ENCODE measurements around the gene TSHZ2. TPM values are rescaled to one million over a fixed set of nuclear protein-coding genes. Genes with fewer than 3 reads are reported as not detected.

The TSHZ2 gene
- total and polyA plus RNA-seq, 2 donors (not counting 1 experiment from before 2014, with no cell fraction given) = 1.00 to 5.7 TPM

DNA sequence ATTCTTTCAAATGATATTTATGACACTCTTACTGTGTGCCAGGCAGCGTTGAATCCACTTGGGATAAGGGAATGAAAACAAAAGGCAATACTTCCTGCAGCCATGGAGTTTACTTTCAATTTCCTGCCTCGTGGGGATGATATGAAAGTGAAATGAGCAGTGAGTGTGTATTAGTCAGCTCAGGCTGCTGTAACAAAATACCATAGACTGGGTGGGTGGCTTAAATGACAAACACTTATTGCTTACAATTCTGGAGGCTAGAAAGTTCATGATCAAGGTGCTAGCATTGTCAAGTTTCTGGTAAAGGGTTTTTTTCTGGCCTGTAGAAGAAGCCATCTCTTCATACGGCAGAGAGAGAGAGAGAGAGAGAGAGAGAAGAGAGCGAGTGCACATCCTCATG lies 41.7 kb downstream of the TSHZ2 start:
- Mint-ChIP-seq H3K4me3 (no peak overlapping the region), H3K9me3 (ENCODE audit: insufficient read depth) (peaks cover 3% of the 10 kb centered on the region), H3K4me1 (peaks cover 15% of the 10 kb centered on the region), H3K27ac (no peak overlapping the region), H3K27me3 (peaks cover 10% of the 10 kb centered on the region)
- DNase-seq (no peak), ATAC-seq (ENCODE audit: low read depth) (no peak)
- Histone ChIP-seq H3K9ac (ENCODE audit: low read length) (no peak overlapping the region), H2AFZ (ENCODE audit: insufficient read depth, low read depth, low read length, poor library complexity, severe bottlenecking) (no peak overlapping the region), H4K20me1 (ENCODE audit: control insufficient read depth, insufficient read depth, low read length, poor library complexity, severe bottlenecking) (no peaks in the 10 kb centered on the region), H3K36me3 (replicated peaks in 1 of 2; ENCODE audit: control extremely low read depth in 1 of 2, control insufficient read depth in 1 of 2, extremely low read depth in 1 of 2, insufficient read depth in 2 of 2, low read length in 1 of 2) (no peaks in the 10 kb centered on the region), H3K4me2 (replicated peaks; ENCODE audit: low read depth, low read length, poor library complexity, severe bottlenecking) (no peak overlapping the region), H3K9me3 (ENCODE audit: control extremely low read depth in 1 of 3, control insufficient read depth in 2 of 3, insufficient read depth in 1 of 3, low read length in 2 of 3) (peaks cover 0 to 6% (median 5%) of the 10 kb centered on the region in 3 donors), H3K79me2 (ENCODE audit: control insufficient read depth, insufficient read depth, low read length) (no peaks in the 10 kb centered on the region), H3K27ac (ENCODE audit: low read length in 2 of 2) (no peak overlapping the region), H3K4me3 (ENCODE audit: control extremely low read depth in 1 of 5, extremely low read depth in 1 of 5, insufficient read depth in 1 of 5, low read depth in 2 of 5, low read length in 4 of 5) (no peak overlapping the region), H3K27me3 (replicated peaks in 1 of 4; ENCODE audit: control extremely low read depth in 1 of 4, control insufficient read depth in 3 of 4, insufficient read depth in 4 of 4, low read length in 3 of 4) (no peaks in the 10 kb centered on the region), H3K4me1 (ENCODE audit: control insufficient read depth in 2 of 2, insufficient read depth in 2 of 2, low read length in 2 of 2) (peaks cover 0 to 7% of the 10 kb centered on the region in 2 donors)
- ChIA-PET POLR2A (no interaction called here), CTCF (interaction anchor here (0.6 to 1.1 kb wide), 2 partner anchors 11 to 73 kb away, joined by 3 to 5 read pairs; no protein-coding TSS in a partner anchor)
- TF ChIP-seq, protein P1, sequence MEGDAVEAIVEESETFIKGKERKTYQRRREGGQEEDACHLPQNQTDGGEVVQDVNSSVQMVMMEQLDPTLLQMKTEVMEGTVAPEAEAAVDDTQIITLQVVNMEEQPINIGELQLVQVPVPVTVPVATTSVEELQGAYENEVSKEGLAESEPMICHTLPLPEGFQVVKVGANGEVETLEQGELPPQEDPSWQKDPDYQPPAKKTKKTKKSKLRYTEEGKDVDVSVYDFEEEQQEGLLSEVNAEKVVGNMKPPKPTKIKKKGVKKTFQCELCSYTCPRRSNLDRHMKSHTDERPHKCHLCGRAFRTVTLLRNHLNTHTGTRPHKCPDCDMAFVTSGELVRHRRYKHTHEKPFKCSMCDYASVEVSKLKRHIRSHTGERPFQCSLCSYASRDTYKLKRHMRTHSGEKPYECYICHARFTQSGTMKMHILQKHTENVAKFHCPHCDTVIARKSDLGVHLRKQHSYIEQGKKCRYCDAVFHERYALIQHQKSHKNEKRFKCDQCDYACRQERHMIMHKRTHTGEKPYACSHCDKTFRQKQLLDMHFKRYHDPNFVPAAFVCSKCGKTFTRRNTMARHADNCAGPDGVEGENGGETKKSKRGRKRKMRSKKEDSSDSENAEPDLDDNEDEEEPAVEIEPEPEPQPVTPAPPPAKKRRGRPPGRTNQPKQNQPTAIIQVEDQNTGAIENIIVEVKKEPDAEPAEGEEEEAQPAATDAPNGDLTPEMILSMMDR (IDR thresholded peaks at IDR 0.05) = no peak
- TF ChIP-seq EZH2 (IDR thresholded peaks at IDR 0.05; ENCODE audit: borderline replicate concordance, insufficient read depth, low read depth, low read length, poor library complexity, severe bottlenecking) = no peak
- no CpG with 5 or more reads among the region's 4 CpGs for WGBS (ENCODE audit: insufficient coverage)
- intact Hi-C loops (cut with micrococcal nuclease) = no loop called here

DNA sequence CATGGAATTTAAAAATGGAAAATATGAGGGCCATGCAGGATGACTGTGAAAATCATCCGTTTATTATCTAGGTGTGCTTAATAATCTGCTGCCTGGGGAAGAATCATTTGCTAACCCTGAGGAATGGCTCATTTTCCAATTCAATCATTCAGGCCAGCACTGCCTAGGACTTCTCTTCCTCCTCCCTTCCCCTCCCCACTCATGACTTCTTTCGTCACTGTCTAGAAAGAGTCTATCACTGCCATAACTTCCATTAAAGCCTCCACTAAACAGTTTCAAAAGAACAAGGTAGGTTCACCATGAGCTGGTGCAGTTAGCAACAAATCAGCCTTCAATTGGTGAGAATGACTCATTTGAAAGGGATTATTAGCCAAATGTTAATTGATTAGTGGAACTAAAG lies 43.9 kb downstream of the TSHZ2 start:
- Mint-ChIP-seq H3K27ac (no peak overlapping the region), H3K27me3 (peaks cover 8% of the 10 kb centered on the region), H3K4me1 (peaks cover 15% of the 10 kb centered on the region), H3K4me3 (no peak overlapping the region), H3K9me3 (ENCODE audit: insufficient read depth) (peaks cover 3% of the 10 kb centered on the region)
- intact Hi-C loops (cut with micrococcal nuclease) = no loop called here
- ChIA-PET CTCF (no interaction called here), POLR2A (no interaction called here)
- Histone ChIP-seq H3K36me3 (replicated peaks in 1 of 2; ENCODE audit: control extremely low read depth in 1 of 2, control insufficient read depth in 1 of 2, extremely low read depth in 1 of 2, insufficient read depth in 2 of 2, low read length in 1 of 2) (no peaks in the 10 kb centered on the region), H3K4me3 (ENCODE audit: control extremely low read depth in 1 of 5, extremely low read depth in 1 of 5, insufficient read depth in 1 of 5, low read depth in 2 of 5, low read length in 4 of 5) (no peak overlapping the region), H3K4me2 (replicated peaks; ENCODE audit: low read depth, low read length, poor library complexity, severe bottlenecking) (no peak overlapping the region), H3K79me2 (ENCODE audit: control insufficient read depth, insufficient read depth, low read length) (no peaks in the 10 kb centered on the region), H2AFZ (ENCODE audit: insufficient read depth, low read depth, low read length, poor library complexity, severe bottlenecking) (no peak overlapping the region), H3K9ac (ENCODE audit: low read length) (no peak overlapping the region), H3K9me3 (ENCODE audit: control extremely low read depth in 1 of 3, control insufficient read depth in 2 of 3, insufficient read depth in 1 of 3, low read length in 2 of 3) (peaks cover 0 to 6% (median 5%) of the 10 kb centered on the region in 3 donors), H3K27me3 (replicated peaks in 1 of 4; ENCODE audit: control extremely low read depth in 1 of 4, control insufficient read depth in 3 of 4, insufficient read depth in 4 of 4, low read length in 3 of 4) (no peaks in the 10 kb centered on the region), H3K4me1 (ENCODE audit: control insufficient read depth in 2 of 2, insufficient read depth in 2 of 2, low read length in 2 of 2) (peaks cover 0 to 7% of the 10 kb centered on the region in 2 donors), H3K27ac (ENCODE audit: low read length in 2 of 2) (no peak overlapping the region), H4K20me1 (ENCODE audit: control insufficient read depth, insufficient read depth, low read length, poor library complexity, severe bottlenecking) (no peaks in the 10 kb centered on the region)
- no peak for TF ChIP-seq EZH2 (IDR thresholded peaks at IDR 0.05; ENCODE audit: borderline replicate concordance, insufficient read depth, low read depth, low read length, poor library complexity, severe bottlenecking)
- TF ChIP-seq, protein P1 (IDR thresholded peaks at IDR 0.05) = no peak
- DNase-seq (no peak), ATAC-seq (ENCODE audit: low read depth) (no peak)
- WGBS (ENCODE audit: insufficient coverage) = 75% methylated on average over 1 of the region's 2 CpGs
